Mucosa of descending colon (tissue), 3 donors: Measurements from ENCODE around the gene KRTAP5-11. TPM values are rescaled to one million over a fixed set of nuclear protein-coding genes. Genes with fewer than 3 reads are reported as not detected.
"Not testable (repeated sequence)": the region's sequence is repeated elsewhere in the genome, so short reads cannot be mapped to it uniquely, and the experiment has no call there.

Experiments used
- ATAC-seq: fragments of 200-7000 bp; cut with Tn5 transposase; one replicate; pipeline ENCODE4 v1.9.1; 2020; ENCODE audit warnings: mild to moderate bottlenecking, moderate library complexity
- DNase-seq, 3 donors: peaks; one replicate each; pipeline ENCODE4 v3.0.0-alpha.2; 2020
- H3K36me3 ChIP-seq: fragments of 200-600 bp; one replicate; pipeline ENCODE4 v1.8.0; 2021; ENCODE audit warnings: low read depth, mild to moderate bottlenecking
- H3K4me1 ChIP-seq: fragments of 200-600 bp; one replicate; pipeline ENCODE4 v1.8.0; 2021; ENCODE audit warnings: low read depth, mild to moderate bottlenecking
- H3K4me3 ChIP-seq: fragments of 200-600 bp; one replicate; pipeline ENCODE4 v1.8.0; 2021; ENCODE audit warnings: mild to moderate bottlenecking
- H3K9me3 ChIP-seq: fragments of 200-600 bp; one replicate; pipeline ENCODE4 v1.8.0; 2021; ENCODE audit warnings: mild to moderate bottlenecking
- CTCF ChIP-seq: fragments of 200-600 bp; IDR thresholded peaks from one replicate; pipeline ENCODE4 v1.8.0; 2022; ENCODE audit warnings: antibody characterized with exemption, mild to moderate bottlenecking
- intact Hi-C, 2 donors: fragments of 100-400 bp; cut with DNase I in 1 of 2; cut with micrococcal nuclease in 1 of 2; formaldehyde crosslinking; loops; one replicate each; pipeline versions ENCODE4 v1.11.0 to v1.11.1; 2022; cut with DNase I, micrococcal nuclease
- total RNA-seq, 3 donors: library from RNA; stranded (reverse); fragmentation: NEBNext Ultra II Directional in 2 of 3; extraction: Animal tissue kit (Norgen Biotek cat#: 25700) in 2 of 3; gene quantifications; one replicate each; pipeline versions ENCODE4 v1.2.1 to v1.2.4, GENCODE V29; 2021 to 2023
- donor health status: DM: no; HTN: no; CAD: no; lungs with moderate emphysema.
- donor health status: DM: no; HTN: no; CAD: no.
- donor health status: DM: no; HTN: yes; CAD: no.

The KRTAP5-11 gene
- total RNA-seq, 3 donors from 2014 or later = not detected

GRCh38 chr11:71539017-71539416, 43.7 kb downstream of the KRTAP5-11 start:
- intact Hi-C loops = no loop called here
- Histone ChIP-seq H3K4me3 (no peak overlapping the region), H3K36me3 (no peaks in the 10 kb centered on the region), H3K9me3 (no peaks in the 10 kb centered on the region), H3K4me1 (peaks cover 4% of the 10 kb centered on the region)
- TF ChIP-seq CTCF = no peak
- ATAC-seq (no peak), DNase-seq (no peak)

GRCh38 chr11:71538666-71538990, 44.0 kb downstream of the KRTAP5-11 start:
- no peak for ATAC-seq
- Histone ChIP-seq H3K9me3 (no peaks in the 10 kb centered on the region), H3K4me3 (no peak overlapping the region), H3K36me3 (no peaks in the 10 kb centered on the region), H3K4me1 (peaks cover 4% of the 10 kb centered on the region)
- DNase-seq = no peak
- TF ChIP-seq CTCF = no peak
- intact Hi-C loops = no loop called here

- intact Hi-C loops, DNase-seq: not testable (repeated sequence)
These were observed 44.6 kb downstream of the KRTAP5-11 start, which contains the start of gene KRTAP5-8 for GRCh38 chr11:71537977-71538665. KRTAP5-8 (plus strand) TSS chr11:71538025; CDS start chr11:71538056, 31 bp downstream.

GRCh38 chr11:71537537-71537936, 45.1 kb downstream of the KRTAP5-11 start:
- intact Hi-C loops = no loop called here
- H3K36me3 ChIP-seq = no peaks in the 10 kb centered on the region
- DNase-seq (no peak), ATAC-seq (no peak)
- peaks cover 4% of the 10 kb centered on the region for H3K4me1 ChIP-seq
- TF ChIP-seq CTCF = no peak
- H3K9me3 ChIP-seq = no peaks in the 10 kb centered on the region
- H3K4me3 ChIP-seq = no peak overlapping the region

More at GRCh38 chr11:71537977-71538665, 44.6 kb downstream of the KRTAP5-11 start, which contains the start of gene KRTAP5-8:
- H3K36me3 ChIP-seq, ATAC-seq, H3K4me3 ChIP-seq, H3K9me3 ChIP-seq, H3K4me1 ChIP-seq: not testable (repeated sequence)

- intact Hi-C loops = no loop called here
- TF ChIP-seq CTCF = no peak
- Histone ChIP-seq H3K4me3 (no peak overlapping the region), H3K9me3 (no peaks in the 10 kb centered on the region), H3K4me1 (peaks cover 4% of the 10 kb centered on the region), H3K36me3 (no peaks in the 10 kb centered on the region)
- DNase-seq (no peak), ATAC-seq (no peak)
These were observed 46.9 kb downstream of the KRTAP5-11 start for GRCh38 chr11:71535825-71536224.

GRCh38 chr11:71534711-71535608, 47.7 kb downstream of the KRTAP5-11 start:
- intact Hi-C loops, H3K9me3 ChIP-seq, ATAC-seq, H3K4me3 ChIP-seq, H3K4me1 ChIP-seq, H3K36me3 ChIP-seq: not testable (repeated sequence)
- DNase-seq = peak in 1 of 3 donors; percentile 9
